ENCODE results near the gene SYNJ2. TPM values are rescaled to one million over a fixed set of nuclear protein-coding genes. Genes with fewer than 3 reads are reported as not detected.

Gene SYNJ2
- total RNA-seq, 2 experiments from 2014 or later = 28.6 to 30.1 TPM

DNA sequence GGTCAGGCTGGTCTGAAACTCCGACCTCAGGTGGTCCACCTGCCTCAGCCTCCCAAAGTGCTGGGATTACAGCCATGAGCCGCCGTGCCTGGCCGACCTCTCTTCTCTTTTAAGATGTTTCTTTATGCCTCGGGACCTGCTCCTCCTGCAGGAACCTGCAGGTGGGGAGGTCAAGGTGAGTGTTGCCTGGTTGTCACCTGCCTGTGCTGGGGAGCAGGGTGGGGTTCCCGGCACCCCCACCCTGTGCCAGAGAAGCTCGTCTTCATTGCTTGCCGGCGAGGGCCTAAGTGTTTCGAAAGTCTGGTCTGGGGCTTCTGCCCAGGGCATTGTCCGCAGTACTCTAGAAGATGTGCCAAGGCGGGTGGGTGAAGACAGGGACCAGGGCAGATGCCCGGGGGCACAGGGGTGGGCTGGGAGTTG is 36.0 kb downstream of the SYNJ2 start:
- Mint-ChIP-seq H3K27me3 (no peaks in the 10 kb centered on the region), H3K9me3 (ENCODE audit: low read depth) (no peaks in the 10 kb centered on the region), H3K4me1 (peaks cover 29% of the 10 kb centered on the region), H3K27ac (no peak overlapping the region), H3K36me3 (ENCODE audit: low read depth) (peaks cover 21% of the 10 kb centered on the region), H3K4me3 (no peak overlapping the region)
- no peak for ATAC-seq
- POLR2A ChIA-PET = interaction anchor here (0.7 kb wide), 1 partner anchor 14 kb away, joined by 7 read pairs; no protein-coding TSS in a partner anchor
- intact Hi-C loops (cut with DNase I, micrococcal nuclease) = no loop called here
- CTCF ChIA-PET = no interaction called here
- no peak for DNase-seq

DNA sequence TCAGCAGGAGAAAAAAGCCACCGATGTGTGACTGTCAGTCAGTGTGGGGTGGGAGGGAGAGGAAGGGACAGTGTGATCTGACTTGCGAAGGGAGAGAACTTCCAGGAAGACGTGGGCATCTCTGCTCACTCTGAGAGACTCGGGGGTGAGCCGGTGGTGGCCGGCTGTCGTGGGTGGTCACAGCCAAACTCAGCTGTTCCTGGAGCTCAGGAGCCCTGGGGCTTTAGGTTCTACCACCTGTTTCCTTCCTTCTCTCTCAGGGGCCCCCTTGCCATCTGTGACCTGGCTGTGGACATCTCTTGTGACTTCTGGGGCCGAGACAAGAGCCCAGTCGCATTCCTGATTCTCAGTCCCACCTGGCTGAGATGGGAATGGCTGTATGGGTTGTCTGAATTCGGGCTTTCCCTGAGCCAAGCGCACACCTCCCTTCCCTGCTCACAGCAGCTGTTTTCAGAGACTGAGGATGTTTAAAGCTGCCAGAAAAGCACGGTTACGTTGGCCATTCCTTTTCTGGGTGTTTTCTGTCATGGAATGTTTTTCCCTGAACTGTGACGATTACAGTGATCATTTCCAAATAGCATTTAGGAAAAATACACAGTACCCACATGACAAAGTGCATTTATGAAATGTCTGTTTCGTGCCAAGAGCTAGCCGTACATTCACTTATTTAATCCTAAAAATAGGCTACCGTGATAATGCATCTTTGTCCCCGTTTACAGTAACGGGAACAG is 36.5 kb downstream of the SYNJ2 start:
- ChIA-PET CTCF (no interaction called here), POLR2A (no interaction called here)
- no peak overlapping the region for H3K27ac Mint-ChIP-seq
- peaks cover 29% of the 10 kb centered on the region for H3K4me1 Mint-ChIP-seq
- intact Hi-C loops (cut with DNase I, micrococcal nuclease) = no loop called here
- no peak for ATAC-seq
- peaks cover 21% of the 10 kb centered on the region for H3K36me3 Mint-ChIP-seq (ENCODE audit: low read depth)
- no peak for DNase-seq
- no peaks in the 10 kb centered on the region for H3K27me3 Mint-ChIP-seq
- H3K9me3 Mint-ChIP-seq (ENCODE audit: low read depth) = no peaks in the 10 kb centered on the region
- no peak overlapping the region for H3K4me3 Mint-ChIP-seq

DNA sequence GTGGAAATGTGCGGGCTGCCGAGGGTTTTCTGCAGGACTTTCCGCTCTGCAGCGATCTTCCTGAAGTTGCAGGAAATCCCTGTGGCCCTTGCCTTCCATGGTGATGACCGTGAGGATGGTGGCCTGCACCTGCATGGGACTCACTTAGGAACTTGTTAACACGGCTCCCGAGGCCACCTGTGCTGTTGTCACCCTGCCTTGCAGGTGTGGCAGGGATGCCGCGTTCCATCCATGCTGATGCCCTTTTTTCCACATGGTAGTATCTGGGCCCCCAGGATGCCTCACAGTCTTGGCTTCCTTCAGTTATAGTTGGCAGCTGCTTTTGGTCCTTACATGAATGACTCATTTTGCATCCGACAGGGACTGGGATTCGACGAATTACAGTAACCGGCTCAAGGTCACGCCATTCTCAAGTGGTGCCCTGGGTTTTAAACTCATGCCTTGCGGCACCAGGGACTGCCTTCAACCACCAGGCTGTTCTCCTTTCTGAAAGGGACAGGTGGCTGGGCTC is 37.2 kb downstream of the SYNJ2 start:
- DNase-seq = no peak
- Mint-ChIP-seq H3K27me3 (no peaks in the 10 kb centered on the region), H3K4me3 (no peak overlapping the region), H3K4me1 (peaks cover 23% of the 10 kb centered on the region), H3K27ac (no peak overlapping the region), H3K9me3 (ENCODE audit: low read depth) (no peaks in the 10 kb centered on the region), H3K36me3 (ENCODE audit: low read depth) (peaks cover 15% of the 10 kb centered on the region)
- POLR2A ChIA-PET = no interaction called here
- no peak for ATAC-seq
- CTCF ChIA-PET = no interaction called here
- intact Hi-C loops (cut with DNase I, micrococcal nuclease) = no loop called here

DNA sequence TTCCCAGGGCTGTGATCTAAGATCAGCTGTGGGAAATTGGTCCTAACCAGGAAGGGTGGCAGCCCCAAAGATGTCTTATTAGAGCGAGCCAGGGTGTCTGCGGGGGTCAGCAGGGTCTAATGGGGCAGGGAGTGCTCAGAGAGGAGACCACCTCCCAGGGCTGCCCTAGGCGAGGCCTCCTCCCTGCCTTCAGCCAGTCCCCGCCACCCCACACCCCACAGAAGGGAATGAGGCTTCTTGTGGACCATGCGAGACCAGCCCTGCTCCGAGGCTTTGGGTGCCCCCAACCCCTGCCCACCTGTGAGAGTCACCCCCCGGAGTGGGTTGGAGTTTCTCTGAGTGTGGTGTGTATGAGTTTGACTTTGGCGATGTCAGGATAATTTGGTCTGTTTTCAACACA is 37.8 kb downstream of the SYNJ2 start:
- intact Hi-C loops (cut with DNase I, micrococcal nuclease) = no loop called here
- ChIA-PET POLR2A (no interaction called here), CTCF (no interaction called here)
- Mint-ChIP-seq H3K36me3 (ENCODE audit: low read depth) (peaks cover 14% of the 10 kb centered on the region), H3K4me1 (peaks cover 18% of the 10 kb centered on the region), H3K27ac (no peak overlapping the region), H3K4me3 (no peak overlapping the region), H3K9me3 (ENCODE audit: low read depth) (no peaks in the 10 kb centered on the region), H3K27me3 (no peaks in the 10 kb centered on the region)
- ATAC-seq = no peak
- DNase-seq = no peak

DNA sequence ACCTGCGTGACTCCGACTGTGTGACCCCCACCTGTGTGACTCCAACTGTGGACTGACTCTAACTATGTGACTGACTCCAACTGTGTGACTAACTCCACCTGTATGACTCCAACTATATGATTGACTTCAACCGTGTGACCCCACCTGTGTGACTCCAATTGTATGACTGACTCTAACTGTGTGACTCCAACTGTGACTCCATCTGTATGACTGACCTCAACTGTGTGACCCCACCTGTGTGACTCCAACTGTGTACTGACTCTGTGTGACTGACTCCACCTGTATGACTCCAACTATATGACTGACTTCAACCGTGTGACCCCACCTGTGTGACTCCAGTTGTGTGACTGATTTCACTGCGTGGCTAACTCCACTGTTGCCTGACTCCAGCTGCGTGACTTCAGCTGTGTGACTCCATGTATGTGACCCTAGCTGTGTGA is 38.6 kb downstream of the SYNJ2 start:
- intact Hi-C loops (cut with DNase I, micrococcal nuclease) = no loop called here
- peaks cover 14% of the 10 kb centered on the region for H3K36me3 Mint-ChIP-seq (ENCODE audit: low read depth)
- ChIA-PET POLR2A (interaction anchor here (0.7 to 0.8 kb wide), 2 partner anchors 37 to 80 kb away, joined by 3 to 6 read pairs; no protein-coding TSS in a partner anchor), CTCF (no interaction called here)
- DNase-seq (peak; percentile 48), ATAC-seq (peak; percentile 87)
- no peaks in the 10 kb centered on the region for H3K27me3 Mint-ChIP-seq
- no peak overlapping the region for H3K4me3 Mint-ChIP-seq
- H3K4me1 Mint-ChIP-seq = peaks cover 11% of the 10 kb centered on the region
- H3K27ac Mint-ChIP-seq = no peak overlapping the region
- H3K9me3 Mint-ChIP-seq (ENCODE audit: low read depth) = no peaks in the 10 kb centered on the region

DNA sequence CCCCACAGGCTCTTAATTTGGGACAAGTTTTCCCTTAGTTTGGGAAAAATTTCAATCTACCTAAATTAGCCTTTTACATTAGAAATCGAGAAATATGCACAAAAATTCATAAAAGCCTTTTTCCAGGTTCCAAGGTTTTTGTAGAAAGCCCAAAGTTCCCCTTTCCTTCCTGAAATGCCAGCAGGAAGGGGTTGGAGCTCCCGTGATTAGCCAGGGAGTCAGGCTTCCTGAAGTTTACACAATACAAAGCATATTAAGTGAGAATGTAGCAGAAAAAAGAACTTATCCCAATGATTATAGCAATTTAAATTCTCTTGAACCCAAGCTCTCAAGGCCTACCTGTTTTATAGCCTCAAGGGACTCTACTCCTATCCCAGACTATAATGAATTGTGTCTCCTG is 39.1 kb downstream of the SYNJ2 start:
- DNase-seq (no peak), ATAC-seq (no peak)
- Mint-ChIP-seq H3K4me3 (no peak overlapping the region), H3K4me1 (peaks cover 14% of the 10 kb centered on the region), H3K27ac (no peak overlapping the region), H3K9me3 (ENCODE audit: low read depth) (no peaks in the 10 kb centered on the region), H3K36me3 (ENCODE audit: low read depth) (peaks cover 14% of the 10 kb centered on the region), H3K27me3 (no peaks in the 10 kb centered on the region)
- ChIA-PET POLR2A (interaction anchor here (0.7 to 0.8 kb wide), 2 partner anchors 37 to 80 kb away, joined by 3 to 6 read pairs; no protein-coding TSS in a partner anchor), CTCF (no interaction called here)
- intact Hi-C loops (cut with DNase I, micrococcal nuclease) = no loop called here

DNA sequence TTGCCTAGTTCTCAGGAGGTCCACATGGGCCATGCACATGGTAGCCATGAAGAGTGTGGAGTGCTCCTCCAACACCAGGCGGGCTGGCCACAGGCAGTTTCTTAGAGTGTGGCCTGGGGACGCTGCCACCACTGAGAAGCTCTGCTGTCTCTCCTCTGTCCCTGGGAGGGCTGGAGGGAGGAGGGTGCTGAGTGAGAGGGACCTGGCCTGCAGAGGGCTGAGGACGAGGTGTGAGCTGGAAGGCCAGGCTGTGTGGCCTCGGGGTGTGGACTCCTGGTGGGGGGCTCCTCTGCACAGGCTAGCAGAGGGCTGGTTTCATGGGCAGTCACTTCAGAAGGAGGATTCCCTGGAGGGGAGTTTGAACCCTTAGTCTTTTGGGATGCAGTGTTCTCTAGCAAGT is 39.7 kb downstream of the SYNJ2 start:
- H3K4me1 Mint-ChIP-seq = peaks cover 19% of the 10 kb centered on the region
- H3K36me3 Mint-ChIP-seq (ENCODE audit: low read depth) = peaks cover 14% of the 10 kb centered on the region
- ATAC-seq (no peak), DNase-seq (no peak)
- no peak overlapping the region for H3K4me3 Mint-ChIP-seq
- H3K9me3 Mint-ChIP-seq (ENCODE audit: low read depth) = no peaks in the 10 kb centered on the region
- ChIA-PET POLR2A (no interaction called here), CTCF (interaction anchor here (0.6 to 1.0 kb wide), 3 partner anchors 13 to 34 kb away, joined by 3 to 4 read pairs (median 3); no protein-coding TSS in a partner anchor)
- no peak overlapping the region for H3K27ac Mint-ChIP-seq
- H3K27me3 Mint-ChIP-seq = no peaks in the 10 kb centered on the region
- intact Hi-C loops (cut with DNase I, micrococcal nuclease) = no loop called here

DNA sequence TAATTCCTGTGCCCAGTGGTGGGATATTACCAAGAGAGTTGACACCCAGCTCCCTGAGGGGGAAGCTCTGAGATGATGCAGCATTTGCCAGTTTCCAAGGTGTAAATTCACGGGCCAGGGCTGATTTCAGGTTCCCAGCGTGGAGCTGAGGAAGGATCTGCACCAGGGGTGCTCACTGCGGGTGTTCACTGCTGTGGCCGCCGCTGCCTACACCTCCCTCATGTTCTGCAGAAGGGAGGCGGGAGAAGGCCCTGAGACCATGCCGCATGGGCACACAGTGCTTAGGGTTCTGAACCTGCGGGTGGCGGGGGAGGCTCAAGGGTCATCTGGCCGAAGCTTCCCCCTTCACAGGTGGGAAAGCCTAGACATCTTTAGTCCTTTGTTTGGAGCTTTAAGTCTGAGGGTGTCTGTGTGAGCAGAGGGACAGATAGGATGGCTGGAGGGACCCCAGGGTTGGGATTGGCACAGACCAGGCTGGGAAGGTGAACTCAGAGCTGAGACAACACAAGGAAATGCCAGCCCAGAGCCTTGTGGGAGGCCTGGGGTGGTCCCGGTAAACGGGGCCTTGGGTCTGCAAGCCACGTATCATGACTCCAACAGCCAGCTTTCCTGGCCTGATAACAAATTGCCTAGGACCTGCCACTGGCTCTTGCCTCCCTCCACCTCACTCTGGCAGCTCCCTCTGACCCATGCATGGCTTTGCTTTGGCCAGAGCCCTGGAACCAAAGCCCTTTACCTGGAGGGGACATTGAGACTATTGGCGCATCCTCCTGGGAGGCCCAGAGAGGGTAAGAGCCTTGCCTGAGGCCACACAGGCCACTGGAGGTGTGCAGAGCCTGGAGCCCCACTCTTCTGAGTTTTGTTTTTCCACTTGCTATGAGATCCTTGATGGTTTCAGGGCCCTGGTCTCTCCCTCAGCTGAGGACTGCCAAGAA is 40.4 kb downstream of the SYNJ2 start:
- ChIA-PET POLR2A (interaction anchor here (0.6 kb wide), 1 partner anchor 217 kb away, joined by 4 read pairs; no protein-coding TSS in a partner anchor), CTCF (interaction anchor here (0.6 to 1.0 kb wide), 5 partner anchors 14 to 39 kb away, joined by 3 to 4 read pairs (median 3); no protein-coding TSS in a partner anchor)
- ATAC-seq (no peak), DNase-seq (no peak)
- H3K9me3 Mint-ChIP-seq (ENCODE audit: low read depth) = no peaks in the 10 kb centered on the region
- H3K27me3 Mint-ChIP-seq = no peaks in the 10 kb centered on the region
- no peak overlapping the region for H3K27ac Mint-ChIP-seq
- intact Hi-C loops (cut with DNase I, micrococcal nuclease) = no loop called here
- H3K4me3 Mint-ChIP-seq = no peak overlapping the region
- H3K4me1 Mint-ChIP-seq = peaks cover 26% of the 10 kb centered on the region
- H3K36me3 Mint-ChIP-seq (ENCODE audit: low read depth) = peaks cover 16% of the 10 kb centered on the region

DNA sequence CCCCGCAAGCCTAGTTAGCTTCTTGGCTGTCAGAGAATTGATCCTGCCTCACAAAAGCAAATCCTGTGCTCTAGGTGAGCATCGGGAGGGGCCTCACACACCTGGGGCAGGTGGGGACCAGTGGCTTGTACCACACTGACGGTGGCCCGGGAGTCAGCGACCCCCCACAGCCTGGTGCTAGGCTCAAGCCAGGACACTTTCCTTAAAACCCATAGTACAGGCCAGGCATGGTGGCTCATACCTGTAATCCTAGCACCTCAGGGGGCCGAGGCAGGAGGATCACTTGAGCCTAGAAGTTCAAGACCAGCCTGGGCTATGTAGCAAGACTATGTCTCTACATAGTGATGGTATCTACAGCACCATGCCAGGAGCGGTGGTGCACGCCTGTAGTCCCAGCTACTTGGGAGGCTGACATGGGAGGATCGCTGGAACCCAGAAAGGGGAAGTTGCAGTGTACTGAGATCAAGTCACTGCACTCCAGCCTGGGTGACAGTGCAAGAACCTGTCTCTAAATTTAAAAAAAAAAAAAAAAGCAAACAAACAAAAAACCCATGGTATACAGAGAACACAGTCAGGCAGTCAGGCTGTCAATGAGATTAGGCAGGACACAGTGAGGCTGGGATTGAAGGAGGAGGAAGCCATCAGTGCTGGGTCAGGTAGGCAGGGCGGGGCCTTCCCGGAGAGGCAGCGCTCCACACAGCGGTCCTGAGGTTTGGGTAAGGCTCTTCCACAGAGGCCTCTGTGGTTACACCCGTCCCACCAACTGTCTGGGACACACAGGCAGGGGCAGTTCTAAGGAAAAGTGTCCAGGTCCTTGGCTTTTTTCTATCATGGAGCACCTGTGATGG is 41.3 kb downstream of the SYNJ2 start:
- Mint-ChIP-seq H3K4me1 (peaks cover 35% of the 10 kb centered on the region), H3K27me3 (no peaks in the 10 kb centered on the region), H3K27ac (no peak overlapping the region), H3K4me3 (no peak overlapping the region), H3K9me3 (ENCODE audit: low read depth) (no peaks in the 10 kb centered on the region), H3K36me3 (ENCODE audit: low read depth) (peaks cover 20% of the 10 kb centered on the region)
- CTCF ChIA-PET = interaction anchor here (0.6 to 1.2 kb wide), 3 partner anchors 33 to 40 kb away, joined by 3 to 4 read pairs (median 3); no protein-coding TSS in a partner anchor
- intact Hi-C loops (cut with DNase I, micrococcal nuclease) = no loop called here
- POLR2A ChIA-PET = no interaction called here
- ATAC-seq (no peak), DNase-seq (no peak)

DNA sequence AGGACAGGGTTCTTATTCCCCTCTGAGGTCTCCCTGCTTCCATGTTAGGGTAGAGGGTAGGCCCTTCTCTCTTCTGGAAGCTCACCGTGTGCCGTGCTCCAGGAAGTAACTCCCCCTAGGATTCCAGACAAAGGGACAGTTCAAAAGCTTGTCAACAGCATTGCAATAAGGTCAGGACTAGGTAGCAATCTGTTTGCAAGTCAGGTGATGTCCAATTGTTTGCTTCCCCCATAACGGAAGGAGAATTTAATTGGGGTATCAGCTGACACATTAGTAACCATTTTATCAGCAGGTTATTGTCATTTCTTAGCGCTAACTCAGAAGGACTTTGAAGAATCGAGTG is 41.9 kb downstream of the SYNJ2 start:
- no peak for DNase-seq
- Mint-ChIP-seq H3K4me3 (no peak overlapping the region), H3K36me3 (ENCODE audit: low read depth) (peaks cover 20% of the 10 kb centered on the region), H3K9me3 (ENCODE audit: low read depth) (no peaks in the 10 kb centered on the region), H3K27ac (no peak overlapping the region), H3K27me3 (no peaks in the 10 kb centered on the region), H3K4me1 (peaks cover 36% of the 10 kb centered on the region)
- intact Hi-C loops (cut with DNase I, micrococcal nuclease) = no loop called here
- POLR2A ChIA-PET = no interaction called here
- CTCF ChIA-PET = interaction anchor here (1.2 kb wide), 1 partner anchor 34 kb away, joined by 4 read pairs; no protein-coding TSS in a partner anchor
- ATAC-seq = no peak
